GM12878 (cell line): ENCODE measurements around the gene SCAMP1. TPM values are rescaled to one million over a fixed set of nuclear protein-coding genes. Genes with fewer than 3 reads are reported as not detected.

ENCODE experiments used
- ATAC-seq: fragments of 200-7000 bp; cut with Tn5 transposase; 3 replicates; pipeline ENCODE4 v1.9.1; 2020; ENCODE audit warnings: mild to moderate bottlenecking, moderate library complexity
- BruUV-seq: library from RNA; stranded (reverse); fragments of 400-500 nt; replicated peaks from 2 replicates; lab custom pipeline; 2021; lab: Mats Ljungman, UMichigan
- CTCF ChIA-PET: fragments of 300-600 bp; sonication (Branson Sonifier 250); formaldehyde crosslinking; extraction: SDS; loops from one replicate; lab custom pipeline; 2021; ENCODE audit warnings: inconsistent platforms; lab: Yijun Ruan, JAX
- POLR2A ChIA-PET: fragments of 350-600 bp; formaldehyde crosslinking; extraction: SDS; loops from one replicate; lab custom pipeline; 2021; ENCODE audit warnings: inconsistent platforms; lab: Charles Lee
- RAD21 ChIA-PET: fragments of 300-600 bp; sonication (Branson Sonifier 250); formaldehyde crosslinking; loops from one replicate; lab custom pipeline; 2023; ENCODE audit warnings: antibody characterized with exemption; ENCODE audit not compliant: unreplicated experiment; lab: Charles Lee
- SMC1A ChIA-PET: fragments of 300-600 bp; sonication (Branson Sonifier 250); formaldehyde crosslinking; loops from one replicate; lab custom pipeline; 2023; ENCODE audit not compliant: unreplicated experiment, uncharacterized antibody; lab: Charles Lee
- DNase-seq: peaks from one replicate; pipeline ENCODE4 v3.0.0-alpha.2; 2011; ENCODE audit warnings: low read depth, low spot score
- FAIRE-seq: peaks from 3 replicates; lab custom pipeline; 2011; peaks lifted over from hg19 to GRCh38; lab: Jason Lieb, UNC
- H2AFZ ChIP-seq: 2 replicates; pipeline ENCODE4 v1.6.0; 2011; ENCODE audit warnings: low read depth, low read length, control low read depth; ENCODE audit not compliant: control insufficient read depth
- H3K27ac ChIP-seq: 2 replicates; pipeline ENCODE4 v1.5.1; 2011; ENCODE audit warnings: control low read depth; ENCODE audit not compliant: control insufficient read depth, insufficient read depth
- H3K27me3 ChIP-seq, 2 experiments: replicated peaks in 1 of 2; 2 replicates each; pipeline versions ENCODE4 v1.6.0 to v1.6.1; 2011; ENCODE audit warnings: low read length in 1 of 2; ENCODE audit not compliant: control insufficient read depth in 2 of 2, insufficient read depth in 2 of 2
- H3K36me3 ChIP-seq, 2 experiments: 2 replicates each; pipeline ENCODE4 v1.5.1; 2011; ENCODE audit warnings: low read length in 1 of 2; ENCODE audit not compliant: control insufficient read depth in 2 of 2, insufficient read depth in 2 of 2
- H3K4me1 ChIP-seq: 2 replicates; pipeline ENCODE4 v1.6.1; 2011; ENCODE audit warnings: mild to moderate bottlenecking, low read length, moderate library complexity, mixed read lengths; ENCODE audit not compliant: control insufficient read depth, insufficient read depth
- H3K4me2 ChIP-seq: 2 replicates; pipeline ENCODE4 v1.6.0; 2011; ENCODE audit warnings: control low read depth; ENCODE audit not compliant: control insufficient read depth, insufficient read depth
- H3K4me3 ChIP-seq: fragments of 200-600 bp; sonication (generic); 2 replicates; pipeline ENCODE4 v1.5.1; 2016
- H3K79me2 ChIP-seq: 2 replicates; pipeline ENCODE4 v1.6.0; 2011; ENCODE audit warnings: low read length; ENCODE audit not compliant: control insufficient read depth, insufficient read depth
- H3K9ac ChIP-seq: 2 replicates; pipeline ENCODE4 v1.8.0; 2011; ENCODE audit warnings: low read length, control low read depth, mixed read lengths; ENCODE audit not compliant: control insufficient read depth, insufficient read depth
- H3K9me3 ChIP-seq: replicated peaks from 3 replicates; pipeline ENCODE4 v1.5.1; 2011; ENCODE audit warnings: mild to moderate bottlenecking, low read length; ENCODE audit not compliant: control insufficient read depth, insufficient read depth
- H4K20me1 ChIP-seq: 2 replicates; pipeline ENCODE4 v1.6.0; 2011; ENCODE audit not compliant: control insufficient read depth, insufficient read depth
- CEBPB ChIP-seq, 2 experiments: fragments of 150-350 bp in 1 of 2; IDR thresholded peaks; 2 replicates each; pipeline ENCODE4 v1.6.1; 2012 to 2014; ENCODE audit warnings: low read depth in 2 of 2, low read length in 2 of 2, borderline replicate concordance in 1 of 2, inconsistent platforms in 1 of 2
- CHD2 ChIP-seq: IDR thresholded peaks from 2 replicates; pipeline ENCODE4 v1.6.1; 2011; ENCODE audit warnings: low read depth, low read length, improper control_type of control experiment, borderline replicate concordance
- HDAC2 ChIP-seq: fragments of 200-600 bp; sonication (generic); IDR thresholded peaks from 2 replicates; pipeline ENCODE4 v1.6.1; 2017
- MEF2A ChIP-seq: IDR thresholded peaks from 2 replicates; pipeline ENCODE4 v1.6.1; 2011; ENCODE audit warnings: low read depth, mild to moderate bottlenecking, low read length, moderate library complexity; ENCODE audit not compliant: insufficient read depth
- NR2C2 ChIP-seq: IDR thresholded peaks from 2 replicates; pipeline ENCODE4 v1.6.1; 2011; ENCODE audit warnings: borderline replicate concordance, low read depth; ENCODE audit not compliant: control insufficient read depth, insufficient read length
- RAD21 ChIP-seq: IDR thresholded peaks from 2 replicates; pipeline ENCODE4 v1.6.1; 2011; ENCODE audit warnings: mild to moderate bottlenecking, low read depth, low read length, moderate library complexity; ENCODE audit not compliant: insufficient read depth
- USF2 ChIP-seq: IDR thresholded peaks from 2 replicates; pipeline ENCODE4 v1.6.1; 2011; ENCODE audit warnings: low read depth, low read length, improper control_type of control experiment, borderline replicate concordance
- WGBS: methylation state at CpG from one replicate; pipeline ENCODE4 v1.1.6; 2016; ENCODE audit warnings: low lambda C conversion rate; ENCODE audit not compliant: insufficient replicate concordance, insufficient coverage; ENCODE audit errors: missing lambda C conversion rate; 5-methylcytosine and 5-hydroxymethylcytosine counted together
- in situ Hi-C: fragments of 300-500 bp; cut with MboI; formaldehyde crosslinking; loops from 9 replicates; pipeline ENCODE4 v1.14.3; 2018; ENCODE audit warnings: mixed read lengths
- intact Hi-C: fragments of 100-400 bp; cut with micrococcal nuclease; formaldehyde crosslinking; loops from one replicate; pipeline ENCODE4 v1.14.2; 2022; ENCODE audit not compliant: unreplicated experiment
- polyA plus RNA-seq, 11 experiments: library from polyadenylated mRNA; depleted of rRNA in 4 of 11; unstranded in 6 of 11; stranded (reverse) in 5 of 11; fragments of >200 nt; fragmentation: Nextera tagmentation in 4 of 11; fragmentation: Illumina TruSeq in 1 of 11; extraction: Ambion mirVana in 4 of 11; extraction: Trizol in 1 of 11; gene quantifications; 1 replicate in 1 of 11; 2 replicates in 10 of 11; pipeline versions ENCODE4 v1.2.1 to v1.2.3, GENCODE V29; 2011 to 2016; ENCODE audit warnings: inconsistent platforms in 2 of 11, missing spikeins in 2 of 11, low read depth in 1 of 11
- total RNA-seq, 4 experiments: library from RNA; depleted of rRNA in 3 of 4; stranded (reverse); fragments of >200 nt in 3 of 4; fragmentation: Illumina TruSeq in 1 of 4; extraction: Trizol in 1 of 4; gene quantifications; 2 replicates each; pipeline versions ENCODE4 v1.2.1 to v1.2.3, GENCODE V29; 2013 to 2021

SCAMP1 gene
- total and polyA plus RNA-seq, 10 of the 15 experiments (the other 5 are each of a cell fraction or from before 2014, with no cell fraction given), result 6.4 to 27.9 (median 20.0) TPM

DNA sequence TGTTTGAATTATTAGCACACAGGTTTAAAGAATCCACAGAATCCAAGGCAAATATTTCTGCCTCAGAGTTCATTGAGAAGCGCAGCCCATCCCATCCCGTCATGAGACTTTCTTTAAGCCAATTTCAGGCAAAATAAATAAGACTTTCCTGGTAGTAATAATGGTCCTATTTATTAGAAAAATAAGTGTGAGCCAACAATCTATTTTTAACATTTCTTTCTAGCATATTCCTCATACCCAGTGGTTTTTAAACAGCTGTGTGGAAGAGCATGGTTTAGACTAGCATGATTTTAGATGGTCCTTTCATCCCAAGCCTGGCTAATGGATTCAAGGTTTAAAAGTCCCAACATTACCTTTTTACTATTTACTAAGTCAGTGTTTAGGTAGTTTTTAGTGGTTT, 125.8 kb downstream of the SCAMP1 start:
- Histone ChIP-seq H3K9me3 (no peaks in the 10 kb centered on the region), H3K36me3 (peaks cover 9 to 26% of the 10 kb centered on the region in 2 experiments; a peak in 3 of 4 replicates), H3K27ac (no peak overlapping the region), H3K27me3 (no peaks in the 10 kb centered on the region), H3K4me1 (peaks cover 15% of the 10 kb centered on the region), H4K20me1 (no peaks in the 10 kb centered on the region; the same call in 1 of the 2 replicates), H3K4me2 (no peak overlapping the region), H2AFZ (no peak overlapping the region), H3K4me3 (no peak overlapping the region), H3K9ac (no peak overlapping the region), H3K79me2 (no peaks in the 10 kb centered on the region)
- intact Hi-C loops (no loop called here), in situ Hi-C loops (no loop called here)
- CTCF ChIA-PET, result interaction anchor here (1.7 kb wide), 1 partner anchor 47 kb away, joined by 3 read pairs; no protein-coding TSS in a partner anchor
- no TSS peak for BruUV-seq
- FAIRE-seq (no peak), ATAC-seq (no peak), DNase-seq (no peak)
- WGBS, result 98% methylated on average over 2 of the region's 2 CpGs
- SMC1A ChIA-PET, result interaction anchor here (1.0 kb wide), 2 partner anchors 10 to 161 kb away, joined by 3 read pairs; no protein-coding TSS in a partner anchor
- RAD21 ChIA-PET, result no interaction called here
- TF ChIP-seq NR2C2 (no peak), HDAC2 (no peak), MEF2A (no peak), RAD21 (no peak), CHD2 (no peak), CEBPB (IDR thresholded peaks at IDR 0.05; ENCODE audit: borderline replicate concordance in 1 of 2, low read depth in 2 of 2, low read length in 2 of 2) (no peak), USF2 (no peak)
- TF ChIP-seq, all 136 proteins: peak for 0
- POLR2A ChIA-PET, result no interaction called here
